OCI-LY1 (cell line): ENCODE results near the gene EFEMP2.

Experiments used
- CTCF ChIP-seq: fragments of 200-600 bp; sonication (generic), shearing (Covaris generic); IDR thresholded peaks from 2 replicates; pipeline ENCODE4 v1.5.1; 2017; ENCODE audit warnings: mild to moderate bottlenecking, antibody characterized with exemption, low read length, moderate library complexity, mixed read lengths
- EZH2 ChIP-seq: fragments of 200-600 bp; sonication (generic), shearing (Covaris generic); IDR thresholded peaks from 2 replicates; pipeline ENCODE4 v1.8.0; 2017; ENCODE audit warnings: borderline replicate concordance, mixed run types, mild to moderate bottlenecking, antibody characterized with exemption, low read length, moderate library complexity, mixed read lengths

DNA sequence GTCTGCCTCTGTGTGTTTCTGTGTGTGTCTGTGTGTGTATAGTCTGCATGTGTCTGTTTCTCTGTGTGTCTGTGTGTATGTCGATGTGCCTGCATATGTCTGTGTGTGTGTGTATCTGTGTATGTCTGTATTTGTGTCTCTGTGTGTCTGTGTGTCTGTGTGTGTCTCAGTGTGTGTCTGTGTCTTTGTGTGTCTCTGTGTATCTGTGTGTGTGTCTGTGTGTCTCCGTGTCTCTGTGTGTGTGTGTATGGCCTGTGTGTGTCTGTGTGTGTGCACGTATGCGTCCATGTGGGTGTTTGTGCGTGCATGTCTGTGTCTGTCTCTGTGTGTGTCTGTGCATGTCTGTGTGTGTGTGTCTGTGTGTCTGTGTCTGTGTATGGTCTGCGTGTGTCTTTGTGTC lies 38.4 kb downstream of the EFEMP2 start:
- TF ChIP-seq CTCF (no peak), EZH2 (no peak)
